HL-60/S4 treated with phorbol 12-myristate 13-acetate at 8.2 ng/mL for 4 days and 3 days (cell line): ENCODE measurements around the gene KRTAP5-11.
"Not testable (repeated sequence)": the region's sequence is repeated elsewhere in the genome, so short reads cannot be mapped to it uniquely, and the experiment has no call there.

Experiments used
- in situ Hi-C: fragments of 300-500 bp; cut with MboI; formaldehyde crosslinking; loops from 2 replicates; pipeline ENCODE4 v1.15.0; 2022; ENCODE audit warnings: low sequenced_read_pairs

The KRTAP5-11 gene

GRCh38 chr11:71557257-71557656, 25.4 kb downstream of the KRTAP5-11 start:
- in situ Hi-C loops, result no loop called here

GRCh38 chr11:71556018-71556417, 26.7 kb downstream of the KRTAP5-11 start:
- in situ Hi-C loops, result no loop called here

GRCh38 chr11:71555508-71555907, 27.2 kb downstream of the KRTAP5-11 start:
- in situ Hi-C loops, result no loop called here

- in situ Hi-C loops, result no loop called here
These were observed 27.7 kb downstream of the KRTAP5-11 start for GRCh38 chr11:71554996-71555395.

GRCh38 chr11:71551711-71552110, 31.0 kb downstream of the KRTAP5-11 start:
- in situ Hi-C loops, result no loop called here

GRCh38 chr11:71548716-71549151, 33.9 kb downstream of the KRTAP5-11 start:
- in situ Hi-C loops, result no loop called here

- in situ Hi-C loops, result no loop called here
These were observed 34.6 kb downstream of the KRTAP5-11 start, which contains the start of gene KRTAP5-9 for GRCh38 chr11:71548120-71548519. KRTAP5-9 (plus strand) TSS chr11:71548420; CDS start chr11:71548658, 238 bp downstream.

- in situ Hi-C loops, result no loop called here
These were observed 37.2 kb downstream of the KRTAP5-11 start for GRCh38 chr11:71545405-71545966.

- in situ Hi-C loops, result no loop called here
These were observed 38.0 kb downstream of the KRTAP5-11 start for GRCh38 chr11:71544525-71545214.

GRCh38 chr11:71543866-71544265, 38.8 kb downstream of the KRTAP5-11 start:
- in situ Hi-C loops, result no loop called here

- in situ Hi-C loops, result no loop called here
These were observed 39.5 kb downstream of the KRTAP5-11 start for GRCh38 chr11:71542879-71543777.

- in situ Hi-C loops, result no loop called here
These were observed 40.3 kb downstream of the KRTAP5-11 start for GRCh38 chr11:71542382-71542781.

GRCh38 chr11:71540521-71541304, 42.0 kb downstream of the KRTAP5-11 start:
- in situ Hi-C loops, result not testable (repeated sequence)

GRCh38 chr11:71539971-71540370, 42.7 kb downstream of the KRTAP5-11 start:
- in situ Hi-C loops, result not testable (repeated sequence)

- in situ Hi-C loops, result no loop called here
These were observed 43.7 kb downstream of the KRTAP5-11 start for GRCh38 chr11:71539017-71539416.

- in situ Hi-C loops, result no loop called here
These were observed 44.0 kb downstream of the KRTAP5-11 start for GRCh38 chr11:71538666-71538990.

- in situ Hi-C loops, result not testable (repeated sequence)
These were observed 44.6 kb downstream of the KRTAP5-11 start, which contains the start of gene KRTAP5-8 for GRCh38 chr11:71537977-71538665. KRTAP5-8 (plus strand) TSS chr11:71538025; CDS start chr11:71538056, 31 bp downstream.

- in situ Hi-C loops, result no loop called here
These were observed 45.1 kb downstream of the KRTAP5-11 start for GRCh38 chr11:71537537-71537936.

GRCh38 chr11:71535825-71536224, 46.9 kb downstream of the KRTAP5-11 start:
- in situ Hi-C loops, result no loop called here
